PC-9 (cell line): Measurements from ENCODE around the gene OBSL1.

Experiments
- CTCF ChIP-seq: fragments of 200-600 bp; sonication (generic); conservative IDR thresholded peaks from 2 replicates; pipeline ENCODE4 v1.6.1; 2017; ENCODE audit warnings: mixed run types, antibody characterized with exemption, mild to moderate bottlenecking, moderate library complexity
- EZH2 ChIP-seq: fragments of 200-600 bp; sonication (generic); IDR thresholded peaks from 2 replicates; pipeline ENCODE4 v1.8.0; 2017; ENCODE audit warnings: antibody characterized with exemption, low read depth

- TF ChIP-seq CTCF (no peak), EZH2 (no peak)
Observed at GRCh38 chr2:219545295-219545942, 25.9 kb downstream of the OBSL1 start.
